Upper lobe of left lung (tissue), 6 donors: Measurements from ENCODE around the gene GAPDHS. TPM values are rescaled to one million over a fixed set of nuclear protein-coding genes. Genes with fewer than 3 reads are reported as not detected.

Experiments
- ATAC-seq, 2 donors: fragments of 200-7000 bp; cut with Tn5 transposase; one replicate each; pipeline ENCODE4 v1.9.1; 2022; ENCODE audit warnings: mild to moderate bottlenecking in 2 of 2, moderate library complexity in 2 of 2; ENCODE audit not compliant: low FRiP score in 2 of 2
- DNase-seq, 2 donors: peaks; one replicate each; pipeline ENCODE4 v3.0.0-alpha.2; 2019 to 2020
- H3K27ac ChIP-seq, 4 donors: fragments of 200-600 bp; sonication (generic); one replicate each; pipeline ENCODE4 v1.5.1; 2016 to 2019
- H3K27me3 ChIP-seq, 4 donors: fragments of 200-600 bp; sonication (generic); one replicate each; pipeline ENCODE4 v1.5.1; 2017 to 2019
- H3K36me3 ChIP-seq, 4 donors: fragments of 200-600 bp; sonication (generic); one replicate each; pipeline ENCODE4 v1.5.1; 2016 to 2019
- H3K4me1 ChIP-seq, 4 donors: fragments of 200-600 bp; sonication (generic); one replicate each; pipeline ENCODE4 v1.5.1; 2018 to 2019
- H3K4me3 ChIP-seq, 4 donors: fragments of 200-600 bp; sonication (generic); one replicate each; pipeline ENCODE4 v1.5.1; 2017 to 2019; ENCODE audit warnings: mild to moderate bottlenecking in 2 of 4, moderate library complexity in 1 of 4
- H3K9me3 ChIP-seq, 4 donors: fragments of 200-600 bp; sonication (generic); one replicate each; pipeline ENCODE4 v1.5.1; 2018 to 2019
- CTCF ChIP-seq, 6 experiments: fragments of 450-650 bp in 4 of 6; fragments of 200-600 bp in 2 of 6; sonication (generic) in 2 of 6; IDR thresholded peaks; one replicate each; pipeline ENCODE4 v1.5.1; 2016 to 2019; ENCODE audit warnings: antibody characterized with exemption in 6 of 6
- EP300 ChIP-seq, 4 donors: sonication (generic); formaldehyde crosslinking; IDR thresholded peaks; one replicate each; pipeline ENCODE4 v1.5.1; 2017; ENCODE audit warnings: antibody characterized with exemption in 4 of 4, control low read depth in 2 of 4
- POLR2A ChIP-seq, 4 donors: fragments of 450-650 bp; IDR thresholded peaks; one replicate each; pipeline ENCODE4 v1.5.1; 2016 to 2017; ENCODE audit warnings: antibody characterized with exemption in 4 of 4, mild to moderate bottlenecking in 2 of 4
- POLR2AphosphoS5 ChIP-seq, 2 donors: sonication (generic); formaldehyde crosslinking; IDR thresholded peaks; one replicate each; pipeline ENCODE4 v1.5.1; 2017; ENCODE audit warnings: antibody characterized with exemption in 2 of 2
- WGBS, 2 donors: methylation state at CpG; one replicate each; pipeline ENCODE4 v1.1.5; 2017 to 2018; 5-methylcytosine and 5-hydroxymethylcytosine counted together
- total RNA-seq, 6 donors: library from RNA; depleted of rRNA in 4 of 6; stranded (reverse); fragments of >200 nt in 4 of 6; gene quantifications; one replicate each; pipeline versions ENCODE4 v1.1.0 to v1.2.1, GENCODE V29; 2016 to 2021
- donor health status: DM: no; HTN: no; CAD: no; lungs with moderate emphysema.
- donor health status: DM: no; HTN: yes; CAD: no; lungs with severe emphysema.

Gene GAPDHS
- total RNA-seq, 6 donors from 2014 or later: not detected

- Histone ChIP-seq H3K27ac (no peak overlapping the region), H3K36me3 (no peaks in the 10 kb centered on the region), H3K4me1 (no peaks in the 10 kb centered on the region), H3K4me3 (no peak overlapping the region), H3K9me3 (no peaks in the 10 kb centered on the region), H3K27me3 (peaks cover 0 to 4% (median 0%) of the 10 kb centered on the region in 4 donors)
- ATAC-seq: no peak
- DNase-seq: no peak
- no peak for TF ChIP-seq POLR2AphosphoS5 (IDR thresholded peaks at IDR 0.05)
- no peak for TF ChIP-seq EP300 (IDR thresholded peaks at IDR 0.05)
- no peak for TF ChIP-seq CTCF (IDR thresholded peaks at IDR 0.05)
- TF ChIP-seq POLR2A (IDR thresholded peaks at IDR 0.05): no peak
- 40 to 48% methylated on average over 11 of the region's 11 CpGs for WGBS, 2 donors
Observed at GRCh38 chr19:35524181-35524837, 8.9 kb upstream of the GAPDHS start.

- peaks cover 0 to 4% (median 0%) of the 10 kb centered on the region in 4 donors for H3K27me3 ChIP-seq
- H3K9me3 ChIP-seq: no peaks in the 10 kb centered on the region
- H3K27ac ChIP-seq: no peak overlapping the region
- no peaks in the 10 kb centered on the region for H3K4me1 ChIP-seq
- H3K4me3 ChIP-seq: no peak overlapping the region
- ATAC-seq (no peak), DNase-seq (no peak)
- 78 to 89% methylated on average over 2 to 4 of the region's 4 CpGs for WGBS, 2 donors
- no peaks in the 10 kb centered on the region for H3K36me3 ChIP-seq
- TF ChIP-seq POLR2AphosphoS5 (IDR thresholded peaks at IDR 0.05): no peak
- TF ChIP-seq EP300 (IDR thresholded peaks at IDR 0.05): no peak
- TF ChIP-seq CTCF (IDR thresholded peaks at IDR 0.05): no peak
- no peak for TF ChIP-seq POLR2A (IDR thresholded peaks at IDR 0.05)
Observed at GRCh38 chr19:35525873-35526272, 7.4 kb upstream of the GAPDHS start.

GRCh38 chr19:35528218-35529038 is 4.8 kb upstream of the GAPDHS start, which contains the start of gene SBSN:
SBSN (minus strand) TSS chr19:35528311; CDS start chr19:35528281, 30 bp downstream.
- peaks cover 2 to 4% (median 3%) of the 10 kb centered on the region in 4 donors for H3K4me1 ChIP-seq
- WGBS, 2 donors: 73 to 75% methylated on average over 11 of the region's 11 CpGs
- H3K36me3 ChIP-seq: no peaks in the 10 kb centered on the region
- no peak within 1 kb of the TSS for H3K27ac ChIP-seq
- no peak for ATAC-seq
- no peaks in the 10 kb centered on the region for H3K9me3 ChIP-seq
- DNase-seq: no peak
- no peak within 1 kb of the TSS for H3K4me3 ChIP-seq
- TF ChIP-seq POLR2AphosphoS5 (IDR thresholded peaks at IDR 0.05) (no peak), POLR2A (IDR thresholded peaks at IDR 0.05) (no peak), EP300 (IDR thresholded peaks at IDR 0.05) (no peak), CTCF (IDR thresholded peaks at IDR 0.05) (no peak)
- H3K27me3 ChIP-seq: peaks cover 0 to 4% (median 4%) of the 10 kb centered on the region in 4 donors

- no peaks in the 10 kb centered on the region for H3K9me3 ChIP-seq
- DNase-seq (no peak), ATAC-seq (no peak)
- H3K27me3 ChIP-seq: peaks cover 0 to 9% (median 7%) of the 10 kb centered on the region in 4 donors
- H3K4me3 ChIP-seq: no peak overlapping the region
- no peak for TF ChIP-seq POLR2A (IDR thresholded peaks at IDR 0.05)
- TF ChIP-seq POLR2AphosphoS5 (IDR thresholded peaks at IDR 0.05): no peak
- TF ChIP-seq EP300 (IDR thresholded peaks at IDR 0.05): no peak
- TF ChIP-seq CTCF (IDR thresholded peaks at IDR 0.05): no peak
- no peak overlapping the region for H3K27ac ChIP-seq
- peaks cover 7 to 14% (median 9%) of the 10 kb centered on the region in 4 donors for H3K4me1 ChIP-seq
- 45 to 51% methylated on average over 14 to 17 of the region's 19 CpGs for WGBS, 2 donors
- H3K36me3 ChIP-seq: no peaks in the 10 kb centered on the region
Observed at GRCh38 chr19:35529241-35530218, 3.7 kb upstream of the GAPDHS start.
